Measurements from ENCODE around the gene TSTD1. TPM values are rescaled to one million over a fixed set of nuclear protein-coding genes. Genes with fewer than 3 reads are reported as not detected.

Gene TSTD1
- total and polyA plus RNA-seq, 10 of the 15 experiments (the other 5 are each of a cell fraction or from before 2014, with no cell fraction given) = 33.3 to 145 (median 89.4) TPM

GRCh38 chr1:161020509-161021164 lies 18.1 kb downstream of the TSTD1 start, which contains the start of gene F11R (continued):
- TF ChIP-seq CTCF (IDR thresholded peaks at IDR 0.05 in 2 of 3, conservative IDR thresholded peaks at IDR 0.05 in 1 of 3; ENCODE audit: control insufficient read depth in 2 of 3, extremely low read depth in 1 of 3, insufficient read depth in 1 of 3, low read depth in 3 of 3, low read length in 3 of 3) (peak in 1 of 3 experiments; percentile 15; a peak in 2 of 6 replicates), TCF12 (IDR thresholded peaks at IDR 0.05; ENCODE audit: low read depth, low read length) (0 out of 2 replicates have a peak, but pooled peaks have one; percentile 42), PML (IDR thresholded peaks at IDR 0.05; ENCODE audit: low read length) (peak; percentile 52; the same call in 1 of the 2 replicates), BHLHE40 (IDR thresholded peaks at IDR 0.05; ENCODE audit: borderline replicate concordance in 1 of 2, low read depth in 2 of 2, low read length in 1 of 2) (peak in 1 of 2 experiments; percentile 34; a peak in 1 of 4 replicates), GATAD2B (conservative IDR thresholded peaks at IDR 0.05; ENCODE audit: low read depth) (peak; percentile 26; the same call in 1 of the 2 replicates), NRF1 (conservative IDR thresholded peaks at IDR 0.05; ENCODE audit: low read depth, low read length) (no peak), CREM (IDR thresholded peaks at IDR 0.05; ENCODE audit: low read depth) (no peak), SUZ12 (IDR thresholded peaks at IDR 0.05; ENCODE audit: unreplicated experiment) (no peak), RAD51 (IDR thresholded peaks at IDR 0.05) (no peak), IRF3 (IDR thresholded peaks at IDR 0.05) (no peak), ZNF687 (IDR thresholded peaks at IDR 0.05) (no peak; the same call in 1 of the 2 replicates), MAX (IDR thresholded peaks at IDR 0.05; ENCODE audit: low read depth, low read length) (no peak), RELB (IDR thresholded peaks at IDR 0.05; ENCODE audit: low read depth) (no peak), SREBF2 (IDR thresholded peaks at IDR 0.05; ENCODE audit: low read length) (no peak), MTA2 (IDR thresholded peaks at IDR 0.05; ENCODE audit: low read depth) (no peak; the same call in 1 of the 2 replicates), ATF3 (IDR thresholded peaks at IDR 0.05; ENCODE audit: borderline replicate concordance, extremely low read depth, low read depth, low read length) (no peak), ZNF384 (IDR thresholded peaks at IDR 0.05; ENCODE audit: borderline replicate concordance, low read depth, low read length) (no peak), KDM1A (IDR thresholded peaks at IDR 0.05; ENCODE audit: borderline replicate concordance) (no peak), MEF2B (IDR thresholded peaks at IDR 0.05; ENCODE audit: partially characterized antibody, poor library complexity, severe bottlenecking) (no peak), RB1 (IDR thresholded peaks at IDR 0.05; ENCODE audit: borderline replicate concordance) (no peak)
